Jurkat, Clone E6-1 (cell line): ENCODE results near the gene IL25. TPM values are rescaled to one million over a fixed set of nuclear protein-coding genes. Genes with fewer than 3 reads are reported as not detected.
"Not testable (repeated sequence)": the region's sequence is repeated elsewhere in the genome, so short reads cannot be mapped to it uniquely, and the experiment has no call there.

Experiments
- DNase-seq: peaks from one replicate; pipeline ENCODE4 v3.0.0-alpha.2; 2011; ENCODE audit warnings: low read depth, low spot score
- H3K4me3 ChIP-seq: 2 replicates; pipeline ENCODE4 v1.5.1; 2011; ENCODE audit warnings: mild to moderate bottlenecking, low read length, control low read depth, moderate library complexity
- polyA plus RNA-seq: library from polyadenylated mRNA; unstranded; fragments of >200 nt; gene quantifications from one replicate; pipeline ENCODE4 v1.2.1, GENCODE V29; 2012; ENCODE audit warnings: missing spikeins; ENCODE audit not compliant: insufficient read length, insufficient read depth

The IL25 gene
- not detected for polyA plus RNA-seq

DNA sequence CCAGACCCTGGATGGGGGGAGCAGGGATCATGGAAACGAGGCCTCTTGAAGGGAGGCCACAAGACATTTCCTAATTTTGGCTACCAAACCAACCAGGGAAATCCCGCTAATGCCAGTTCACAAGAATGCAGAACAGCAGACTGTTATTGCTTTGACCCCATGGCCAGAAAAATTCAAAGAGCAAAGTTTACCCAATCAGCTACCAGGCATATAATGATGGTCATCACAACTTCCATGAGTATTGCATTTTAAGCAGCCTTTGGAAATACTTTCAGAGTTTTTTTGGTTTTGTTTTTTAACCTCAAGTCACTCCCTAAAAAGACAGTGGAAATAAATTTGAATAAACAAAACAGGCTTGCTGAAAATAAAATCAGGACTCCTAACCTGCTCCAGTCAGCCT lies at the start of gene IL25:
IL25 (plus strand) TSS at position 301 of the 400 bp plus-strand sequence.
- no peak for DNase-seq
- no peak within 1 kb of the TSS for H3K4me3 ChIP-seq

DNA sequence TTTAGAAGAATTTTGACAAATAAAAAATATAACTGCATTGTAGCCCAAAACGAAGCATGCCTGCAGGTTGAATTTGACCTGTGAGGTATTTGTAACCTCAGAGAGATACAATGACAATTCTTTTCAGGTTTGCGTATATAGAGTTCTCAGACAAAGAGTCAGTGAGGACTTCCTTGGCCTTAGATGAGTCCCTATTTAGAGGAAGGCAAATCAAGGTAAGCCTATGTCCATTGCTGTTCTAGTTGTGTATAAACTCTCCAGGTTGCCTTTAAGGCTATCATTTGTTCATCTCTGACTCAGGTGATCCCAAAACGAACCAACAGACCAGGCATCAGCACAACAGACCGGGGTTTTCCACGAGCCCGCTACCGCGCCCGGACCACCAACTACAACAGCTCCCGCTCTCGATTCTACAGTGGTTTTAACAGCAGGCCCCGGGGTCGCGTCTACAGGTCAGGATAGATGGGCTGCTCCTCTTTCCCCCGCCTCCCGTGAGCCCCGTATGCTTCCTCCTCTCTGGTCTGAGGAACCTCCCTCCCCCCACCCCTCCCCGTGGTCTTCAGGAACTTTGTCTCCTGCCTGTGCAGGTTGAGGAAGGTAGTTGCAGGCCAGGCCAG lies 48.7 kb upstream of the IL25 start:
- H3K4me3 ChIP-seq: no peak overlapping the region
- DNase-seq: no peak

DNA sequence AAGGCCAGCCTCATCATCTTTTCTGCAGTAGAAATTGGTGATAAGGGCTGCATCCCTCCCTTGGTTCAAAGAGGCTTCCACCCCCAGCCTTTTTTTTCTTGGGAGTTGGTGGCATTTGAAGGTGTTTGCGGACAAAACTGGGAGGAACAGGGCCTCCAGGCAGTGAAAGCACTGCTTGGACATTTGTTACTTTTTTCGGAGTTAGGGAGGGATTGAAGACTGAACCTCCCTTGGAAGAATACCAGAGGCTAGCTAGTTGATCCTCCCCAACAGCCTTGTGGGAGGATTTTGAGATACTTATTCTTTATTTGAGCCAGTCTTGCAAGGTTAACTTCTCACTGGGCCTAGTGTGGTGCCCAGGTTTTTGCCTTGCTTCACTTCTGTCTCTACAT lies 48.2 kb upstream of the IL25 start:
- no peak for DNase-seq

DNA sequence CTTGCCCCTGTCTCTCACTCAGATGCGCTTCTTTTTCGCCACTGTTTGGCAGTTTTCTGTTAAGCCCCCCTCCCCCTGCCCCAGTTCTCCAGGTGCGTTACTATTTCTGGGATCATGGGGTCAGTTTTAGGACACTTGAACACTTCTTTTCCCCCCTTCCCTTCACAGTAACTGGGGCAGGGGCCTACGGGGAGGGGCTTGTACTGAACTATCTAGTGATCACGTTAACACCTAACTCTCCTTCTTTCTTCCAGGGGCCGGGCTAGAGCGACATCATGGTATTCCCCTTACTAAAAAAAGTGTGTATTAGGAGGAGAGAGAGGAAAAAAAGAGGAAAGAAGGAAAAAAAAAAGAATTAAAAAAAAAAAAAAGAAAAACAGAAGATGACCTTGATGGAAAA lies 47.6 kb upstream of the IL25 start:
- H3K4me3 ChIP-seq: no peak overlapping the region
- DNase-seq: no peak

More for the DNA sequence above, 48.2 kb upstream of the IL25 start:
- H3K4me3 ChIP-seq: no peak overlapping the region

DNA sequence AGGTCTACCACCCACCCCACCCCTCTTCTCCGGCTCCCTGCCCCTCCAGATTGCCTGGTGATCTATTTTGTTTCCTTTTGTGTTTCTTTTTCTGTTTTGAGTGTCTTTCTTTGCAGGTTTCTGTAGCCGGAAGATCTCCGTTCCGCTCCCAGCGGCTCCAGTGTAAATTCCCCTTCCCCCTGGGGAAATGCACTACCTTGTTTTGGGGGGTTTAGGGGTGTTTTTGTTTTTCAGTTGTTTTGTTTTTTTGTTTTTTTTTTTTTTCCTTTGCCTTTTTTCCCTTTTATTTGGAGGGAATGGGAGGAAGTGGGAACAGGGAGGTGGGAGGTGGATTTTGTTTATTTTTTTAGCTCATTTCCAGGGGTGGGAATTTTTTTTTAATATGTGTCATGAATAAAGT lies 46.9 kb upstream of the IL25 start:
- not testable (repeated sequence) for DNase-seq, H3K4me3 ChIP-seq

DNA sequence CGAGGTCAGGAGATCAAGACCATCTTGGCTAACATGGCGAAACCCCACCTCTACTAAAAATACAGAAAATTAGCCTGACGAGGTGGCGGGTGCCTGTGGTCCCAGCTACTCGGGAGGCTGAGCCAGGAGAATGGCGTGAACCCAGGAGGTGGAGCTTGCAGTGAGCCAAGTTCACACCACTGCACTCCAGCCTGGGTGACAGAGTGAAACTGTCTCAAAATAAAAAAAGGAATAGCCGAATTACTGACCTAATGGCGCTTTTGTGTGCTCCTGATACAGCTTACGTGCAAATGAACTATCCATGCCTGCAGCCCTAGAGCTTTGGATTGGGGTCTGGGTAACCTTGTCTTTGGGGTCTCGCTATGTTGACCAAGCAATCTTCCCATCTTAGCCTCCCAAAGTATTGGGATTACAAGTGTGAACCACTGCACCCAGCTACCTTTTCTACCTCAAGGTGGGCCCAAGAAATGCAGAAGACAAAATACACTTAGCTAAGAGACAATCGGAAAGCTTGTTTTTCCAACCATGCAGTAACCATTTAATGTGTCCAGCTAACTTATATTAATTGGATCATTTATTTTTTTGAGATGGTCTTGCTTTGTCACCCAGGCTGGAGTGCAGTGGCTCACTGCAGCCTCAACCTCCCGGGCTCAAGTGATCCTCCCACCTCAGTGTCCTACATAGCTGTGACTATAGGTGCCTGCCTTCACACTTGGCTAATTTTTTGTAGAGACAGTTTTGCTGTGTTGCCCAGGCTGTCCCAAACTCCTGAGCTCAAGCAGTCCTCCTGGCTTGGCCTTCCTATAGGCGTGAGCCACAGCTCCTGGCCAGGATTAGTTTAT lies 45.9 kb upstream of the IL25 start:
- no peak overlapping the region for H3K4me3 ChIP-seq
- DNase-seq: no peak

DNA sequence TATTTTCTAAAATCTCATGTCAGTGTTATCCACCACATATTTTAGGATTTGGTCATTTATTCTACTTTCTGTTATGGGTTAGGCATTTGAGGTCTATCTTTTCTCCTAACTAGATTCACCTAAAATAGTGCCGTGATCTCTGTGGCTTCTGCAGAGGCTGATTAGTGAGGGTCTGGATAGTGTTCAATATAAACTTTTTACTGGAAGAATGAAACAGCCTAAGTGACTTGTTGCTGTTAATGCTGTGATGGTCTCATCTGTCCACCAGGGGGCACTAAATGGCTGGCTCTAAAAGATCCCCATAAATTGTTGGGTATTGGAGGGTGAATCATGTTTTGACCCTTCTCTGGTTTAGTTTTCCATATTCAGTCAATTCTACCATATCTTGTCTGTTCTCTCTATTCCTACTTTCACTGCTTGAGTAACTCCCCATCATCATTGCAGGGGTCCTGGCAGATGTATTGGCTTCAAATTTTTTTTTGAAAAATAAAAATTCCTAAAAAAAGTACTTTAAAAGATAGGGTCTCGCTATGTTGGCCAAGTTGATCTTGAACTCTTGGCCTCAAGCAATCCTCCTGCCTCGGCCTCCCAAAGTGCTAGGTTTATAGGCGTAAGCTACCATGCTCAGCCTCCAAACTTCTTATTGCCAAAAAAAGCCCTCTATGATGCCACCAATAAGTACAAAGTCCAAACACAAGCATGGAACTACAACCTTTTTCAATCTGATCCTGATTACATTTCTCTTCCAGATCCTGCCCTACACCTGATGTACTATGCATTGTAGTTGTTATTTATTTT lies 44.5 kb upstream of the IL25 start:
- H3K4me3 ChIP-seq: no peak overlapping the region
- peak; percentile 72 for DNase-seq

DNA sequence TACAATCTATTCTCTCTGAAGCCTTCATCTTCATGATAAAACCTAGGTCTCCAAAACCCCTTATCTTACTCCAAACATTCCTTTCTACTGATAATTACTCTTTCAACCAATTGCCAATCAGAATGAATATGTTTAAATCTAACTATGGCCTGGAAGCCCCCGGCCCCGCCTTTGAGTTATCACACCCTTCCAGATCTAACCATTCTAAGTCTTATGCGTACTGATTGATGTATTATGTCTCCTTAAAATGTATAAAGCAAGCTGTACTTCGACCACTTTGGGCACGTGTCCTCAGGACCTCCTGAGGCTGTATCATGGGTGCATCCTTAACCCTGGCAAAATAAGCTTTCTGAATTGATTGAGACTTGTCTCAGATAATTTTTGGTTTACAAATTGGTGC lies 37.0 kb upstream of the IL25 start:
- DNase-seq: no peak
- H3K4me3 ChIP-seq: no peak overlapping the region

DNA sequence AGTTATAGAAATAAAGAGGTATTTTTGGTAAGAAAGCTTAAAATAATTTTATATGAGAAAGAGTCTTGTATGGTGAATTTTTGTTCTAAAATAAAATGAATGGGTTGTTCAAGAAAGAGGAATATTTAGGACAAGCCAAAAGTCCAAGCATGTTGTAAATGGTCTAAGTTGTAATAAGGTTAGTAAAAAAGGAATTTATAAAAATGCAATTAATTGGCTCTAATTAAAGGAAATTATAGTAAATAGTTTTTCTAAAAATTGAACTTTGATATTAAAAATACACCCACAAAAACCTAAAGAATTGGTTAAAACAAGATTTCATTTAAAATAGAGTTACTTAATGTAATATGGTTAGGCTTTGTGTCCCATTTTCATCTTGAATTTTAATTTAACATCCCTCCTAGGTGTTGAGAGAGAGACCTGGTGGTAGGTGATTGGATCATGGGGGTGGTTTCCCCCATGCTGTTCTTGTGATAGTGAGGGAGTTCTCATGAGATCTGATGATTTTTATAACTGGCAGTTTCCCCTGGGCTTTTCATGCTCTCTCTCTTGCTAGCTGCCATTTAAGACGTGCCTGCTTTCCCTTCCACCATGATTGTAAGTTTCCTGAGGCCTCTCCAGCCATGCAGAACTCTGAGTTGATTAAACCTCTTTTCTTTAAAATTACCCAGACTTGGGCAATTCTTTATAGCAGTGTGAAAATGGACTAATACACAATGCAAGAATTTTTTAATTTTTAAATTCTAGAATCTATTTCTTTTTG lies 32.9 kb upstream of the IL25 start:
- DNase-seq: no peak
- no peak overlapping the region for H3K4me3 ChIP-seq

DNA sequence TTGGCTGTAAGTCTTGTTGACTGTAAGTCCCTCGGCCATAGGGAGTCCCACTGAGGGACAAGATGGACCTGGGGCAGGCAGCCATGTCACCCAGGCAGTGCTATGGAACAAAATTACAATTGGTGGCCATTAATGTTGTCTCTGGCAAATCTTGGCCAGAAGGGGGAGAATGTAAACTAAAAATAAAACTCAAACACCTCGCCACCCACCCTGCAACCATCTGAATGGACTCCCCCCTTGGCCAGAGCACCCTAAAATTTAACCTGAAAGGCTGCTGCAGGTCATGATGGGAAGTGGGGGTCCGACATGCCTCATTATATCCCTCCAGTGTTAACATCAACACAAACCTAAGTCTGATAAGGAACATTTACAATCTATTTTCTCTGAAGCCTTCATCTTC lies 28.1 kb upstream of the IL25 start:
- DNase-seq: no peak
- H3K4me3 ChIP-seq: no peak overlapping the region

DNA sequence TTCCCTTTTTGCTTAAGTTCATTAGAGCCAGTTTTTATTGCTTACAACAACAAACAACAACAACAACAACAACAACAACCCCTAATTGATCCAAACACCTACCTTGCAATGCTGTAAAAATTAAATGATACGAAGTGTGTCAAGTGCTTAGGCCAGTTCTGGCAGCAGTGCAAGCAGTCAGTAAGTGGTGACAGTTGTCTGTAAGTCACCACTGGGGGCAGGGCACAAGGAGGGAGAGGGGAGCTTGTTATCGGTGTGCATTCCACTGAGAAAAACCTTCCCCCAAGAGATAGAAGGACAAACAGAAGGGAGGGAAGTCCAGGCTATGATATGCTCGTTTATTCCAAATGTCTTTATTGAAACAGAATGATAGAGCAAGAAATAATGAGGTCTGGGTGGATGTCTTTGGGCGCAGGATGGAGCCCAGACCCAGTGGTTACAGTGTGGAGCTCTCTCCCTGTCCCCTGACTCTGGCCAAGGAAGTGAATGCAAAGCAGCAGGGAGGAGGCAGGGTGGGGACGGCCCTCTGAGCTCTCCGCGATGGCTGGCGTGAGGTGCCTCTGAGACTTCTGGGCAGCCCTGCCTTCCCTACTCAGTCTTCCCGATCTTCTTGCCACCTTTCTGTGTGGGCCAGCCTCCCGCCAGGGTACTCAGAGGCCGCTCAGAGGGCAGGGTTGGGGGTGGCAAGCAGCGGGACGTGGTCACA lies 26.5 kb upstream of the IL25 start:
- no peak for DNase-seq
- no peak overlapping the region for H3K4me3 ChIP-seq

DNA sequence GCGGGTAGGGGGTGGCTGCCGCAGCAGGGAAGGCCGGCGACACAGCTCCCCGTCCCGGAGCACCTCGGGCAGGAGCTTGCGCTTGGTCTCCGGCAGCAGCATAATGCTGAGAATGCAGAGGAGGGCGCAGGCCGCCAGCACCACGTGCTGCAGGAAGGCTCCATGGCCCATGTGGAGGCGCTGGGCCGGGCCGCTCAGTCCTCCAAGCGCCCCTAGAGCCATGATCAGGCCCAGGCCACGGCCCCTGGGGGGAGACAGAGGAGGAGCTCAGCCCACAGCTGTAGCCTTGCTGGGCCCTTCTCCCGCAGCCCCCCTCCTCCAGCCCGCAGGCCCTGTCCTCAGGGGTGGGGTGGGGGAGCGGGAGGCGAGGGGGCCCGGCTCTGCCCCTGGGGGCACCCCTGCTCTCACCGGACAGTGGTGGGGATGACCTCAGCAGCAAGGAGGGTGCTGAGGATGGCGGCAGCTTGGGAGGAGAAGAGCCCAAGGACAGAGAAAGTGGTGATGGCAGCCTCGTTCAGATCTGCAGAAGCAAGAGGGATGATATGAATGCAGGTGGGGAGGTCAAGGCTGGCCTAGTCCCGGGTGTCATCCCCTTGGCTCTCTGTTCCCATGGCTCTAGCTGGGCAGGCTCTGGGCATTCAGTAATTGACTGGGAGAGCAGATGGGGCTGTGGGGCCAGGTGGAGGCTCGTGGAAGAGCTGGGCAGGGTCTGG lies 25.8 kb upstream of the IL25 start:
- no peak for DNase-seq
- no peak overlapping the region for H3K4me3 ChIP-seq

DNA sequence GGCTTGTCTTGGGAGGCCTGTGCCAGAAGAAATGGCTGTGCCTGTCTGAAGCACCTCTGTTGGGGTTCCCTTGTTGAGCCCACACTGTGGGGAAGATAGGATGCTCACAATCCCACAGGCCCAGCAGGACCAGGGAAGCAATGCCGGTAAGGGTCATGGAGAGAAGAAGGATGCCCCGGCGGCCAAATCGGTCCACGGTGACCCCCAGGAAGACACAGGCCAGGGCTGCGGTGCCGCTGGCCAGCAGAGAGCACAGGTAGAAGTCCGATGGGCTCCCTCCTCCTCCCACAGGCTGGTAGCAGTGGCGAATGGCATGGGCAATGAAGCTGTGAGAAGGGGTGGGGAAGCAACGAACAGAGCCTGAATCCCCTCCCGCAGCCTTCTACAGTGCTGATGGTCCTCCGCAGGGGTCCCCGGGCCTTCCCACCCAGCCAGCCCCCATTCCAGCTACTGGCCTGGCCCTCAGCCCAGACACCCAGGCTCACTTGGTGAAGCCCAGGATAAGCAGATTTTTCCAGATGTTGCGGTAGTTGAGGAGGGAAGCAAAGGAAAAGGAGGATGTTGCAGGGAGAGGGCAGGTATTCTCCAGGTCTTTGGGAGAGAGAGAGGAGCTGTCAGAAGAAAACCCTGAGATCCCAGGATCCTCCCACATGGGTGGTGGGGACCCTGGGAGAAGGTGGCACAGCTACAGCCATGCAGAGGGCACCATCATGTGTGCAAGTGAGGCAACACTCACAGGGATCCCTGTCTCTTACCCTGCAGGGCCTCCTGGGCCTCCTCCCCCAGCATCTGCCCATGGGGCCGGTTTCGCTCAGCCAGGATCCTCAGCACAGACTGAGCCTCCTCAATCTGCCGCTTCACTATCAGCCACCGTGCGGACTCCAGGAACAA lies 25.0 kb upstream of the IL25 start:
- H3K4me3 ChIP-seq: no peak overlapping the region
- no peak for DNase-seq

DNA sequence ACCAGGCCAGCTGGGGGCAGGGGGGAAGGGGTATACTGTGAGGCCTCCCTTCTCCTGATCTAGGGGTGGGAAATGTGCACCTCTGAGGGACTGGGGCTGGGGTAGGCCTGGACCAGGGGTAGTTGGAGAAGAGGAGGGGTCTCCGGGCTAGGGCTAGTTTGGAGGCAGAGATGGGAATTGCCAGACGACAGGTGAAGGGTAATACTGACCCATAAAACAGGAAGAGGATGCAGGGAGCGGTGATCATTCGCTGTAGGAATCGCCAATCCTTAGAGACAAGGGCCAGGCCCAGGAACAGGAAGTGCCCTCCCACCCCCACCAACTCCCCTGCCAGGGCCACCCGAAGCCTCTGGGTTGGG lies 24.3 kb upstream of the IL25 start:
- DNase-seq: no peak
- no peak overlapping the region for H3K4me3 ChIP-seq

DNA sequence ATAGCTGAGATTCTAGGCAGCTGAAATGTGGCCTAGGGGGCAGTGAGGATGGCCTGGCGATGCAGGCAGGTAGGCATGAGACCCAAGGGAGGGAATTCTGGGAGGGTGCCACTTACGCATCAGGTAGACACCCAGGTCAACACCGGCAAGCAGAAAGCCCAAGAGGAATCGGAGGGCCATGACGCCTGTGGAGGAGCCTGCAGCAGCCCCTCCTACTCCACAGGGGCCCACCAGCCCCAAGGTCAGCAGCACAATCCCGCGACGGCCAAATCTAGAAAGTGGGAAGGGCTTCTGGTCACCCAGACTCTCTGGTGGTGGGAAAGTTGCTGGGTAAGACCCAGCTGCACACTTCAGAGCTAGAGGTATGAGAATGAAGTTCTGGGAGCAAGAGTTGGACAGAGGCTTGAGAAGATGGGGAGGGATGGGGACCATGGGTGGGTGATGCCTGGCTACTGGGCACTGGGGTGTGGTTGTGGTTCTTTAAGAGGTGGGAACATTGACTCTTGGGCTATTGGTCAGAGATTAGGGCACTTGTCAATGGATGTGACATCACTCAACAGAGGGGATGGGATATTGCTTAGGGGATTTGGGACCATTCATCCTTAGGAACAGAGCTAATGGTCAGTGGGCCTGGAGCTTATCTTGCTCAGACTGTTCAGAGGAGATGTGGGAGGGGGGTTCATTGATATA lies 23.3 kb upstream of the IL25 start:
- no peak for DNase-seq
- no peak overlapping the region for H3K4me3 ChIP-seq

DNA sequence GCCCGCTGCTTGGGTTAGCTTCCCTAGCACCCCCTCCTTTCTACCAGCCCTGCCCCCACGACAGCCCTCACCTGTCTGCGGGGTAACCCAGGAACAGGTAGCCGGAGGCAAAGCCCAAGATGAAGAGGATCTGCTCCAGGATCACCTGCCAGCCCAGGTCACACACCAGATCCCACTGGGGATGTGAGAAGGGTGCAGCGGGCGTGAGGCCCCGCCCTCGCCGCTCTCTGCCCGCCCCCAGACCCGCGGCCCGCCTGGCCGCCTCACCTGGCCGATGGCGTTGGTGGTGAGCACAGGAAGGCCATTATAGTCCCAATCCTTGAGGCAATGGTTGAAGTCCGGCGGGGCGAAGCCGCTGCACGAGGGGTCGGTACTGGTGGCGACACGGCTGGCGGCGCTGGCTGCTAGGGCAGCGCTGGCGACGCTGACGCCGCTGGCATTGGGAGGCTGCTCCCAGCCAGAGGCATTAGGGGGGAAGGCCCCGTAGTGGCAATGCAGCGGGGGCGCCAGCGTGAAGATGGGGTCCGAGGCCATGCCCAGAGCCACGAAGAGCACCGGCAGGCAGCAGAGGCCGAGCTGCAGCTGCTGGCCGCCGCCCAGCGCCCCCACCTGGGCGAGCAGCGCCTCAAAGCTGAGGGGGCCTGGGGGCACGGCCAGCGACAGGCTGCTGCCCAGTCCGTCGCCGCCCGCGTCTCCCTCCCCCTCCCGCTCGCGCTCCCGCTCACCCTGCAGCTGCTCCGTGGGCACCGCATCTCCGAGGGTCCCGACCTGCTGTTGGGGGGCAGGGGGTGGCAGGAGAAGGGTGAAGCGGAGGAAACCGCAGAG lies 20.7 kb upstream of the IL25 start:
- no peak for DNase-seq
- peak overlapping the region; percentile 56 for H3K4me3 ChIP-seq
